Naive thymus-derived CD4-positive, alpha-beta T cell (primary cell): ENCODE measurements around the gene STX8. TPM values are rescaled to one million over a fixed set of nuclear protein-coding genes. Genes with fewer than 3 reads are reported as not detected.

Source experiments
- ATAC-seq: fragments of 150-1000 bp; cut with Tn5 transposase; 2 replicates; pipeline ENCODE4 v1.10.0; 2021; ENCODE audit warnings: mild to moderate bottlenecking, moderate library complexity
- CTCF ChIA-PET: fragments of 350-600 bp; sonication (Branson Sonifier 250); formaldehyde crosslinking; loops from one replicate; lab custom pipeline; 2021; ENCODE audit warnings: antibody characterized with exemption; lab: Charles Lee
- POLR2A ChIA-PET: fragments of 350-600 bp; sonication (Branson Sonifier 250); formaldehyde crosslinking; loops from one replicate; lab custom pipeline; 2021; ENCODE audit warnings: antibody characterized with exemption, inconsistent platforms; lab: Charles Lee
- DNase-seq, 9 donors: peaks; one replicate each; pipeline versions ENCODE4 v3.0.0 to v3.0.0-alpha.2; 2020 to 2022; ENCODE audit warnings: mixed read lengths in 1 of 9
- H3K27ac ChIP-seq: one replicate; pipeline ENCODE4 v1.7.0; 2013; ENCODE audit warnings: mild to moderate bottlenecking, low read depth, low read length, moderate library complexity
- H3K27me3 ChIP-seq, 2 donors: one replicate each; pipeline ENCODE4 v1.7.0; 2013; ENCODE audit warnings: low read length in 2 of 2, mild to moderate bottlenecking in 2 of 2, moderate library complexity in 2 of 2; ENCODE audit not compliant: control insufficient read depth in 2 of 2, insufficient read depth in 2 of 2
- H3K36me3 ChIP-seq, 3 experiments: 1 replicate in 2 of 3; 2 replicates in 1 of 3; pipeline ENCODE4 v1.7.0; 2013; ENCODE audit warnings: low read length in 3 of 3, mild to moderate bottlenecking in 3 of 3, moderate library complexity in 1 of 3; ENCODE audit not compliant: insufficient read depth in 3 of 3, control insufficient read depth in 2 of 3
- H3K4me1 ChIP-seq, 2 donors: one replicate each; pipeline ENCODE4 v1.7.0; 2013; ENCODE audit warnings: low read length in 2 of 2, mild to moderate bottlenecking in 2 of 2, moderate library complexity in 1 of 2; ENCODE audit not compliant: control insufficient read depth in 2 of 2, insufficient read depth in 2 of 2
- H3K4me3 ChIP-seq: 2 replicates; pipeline ENCODE4 v1.7.0; 2013; ENCODE audit warnings: mild to moderate bottlenecking, low read length
- H3K9me3 ChIP-seq, 3 experiments: 1 replicate in 2 of 3; 2 replicates in 1 of 3; pipeline ENCODE4 v1.7.0; 2013; ENCODE audit warnings: low read length in 3 of 3; ENCODE audit not compliant: control insufficient read depth in 2 of 3
- H3K27ac Mint-ChIP-seq, 9 donors: one replicate each; pipeline ENCODE4 v1.8.0; 2020 to 2022; ENCODE audit warnings: mixed read lengths in 9 of 9, mild to moderate bottlenecking in 8 of 9, moderate library complexity in 5 of 9, inconsistent platforms in 2 of 9
- H3K27me3 Mint-ChIP-seq, 5 donors: one replicate each; pipeline ENCODE4 v1.8.0; 2021 to 2022; ENCODE audit warnings: mixed read lengths in 5 of 5, mild to moderate bottlenecking in 1 of 5
- H3K36me3 Mint-ChIP-seq, 5 donors: one replicate each; pipeline ENCODE4 v1.8.0; 2020 to 2022; ENCODE audit warnings: mixed read lengths in 5 of 5, mild to moderate bottlenecking in 3 of 5, inconsistent platforms in 1 of 5
- H3K4me1 Mint-ChIP-seq, 7 donors: one replicate each; pipeline ENCODE4 v1.8.0; 2020 to 2022; ENCODE audit warnings: mixed read lengths in 7 of 7, mild to moderate bottlenecking in 3 of 7, inconsistent platforms in 1 of 7
- H3K4me3 Mint-ChIP-seq, 10 donors: one replicate each; pipeline ENCODE4 v1.8.0; 2020 to 2022; ENCODE audit warnings: mild to moderate bottlenecking in 10 of 10, mixed read lengths in 10 of 10, moderate library complexity in 6 of 10, inconsistent platforms in 2 of 10
- H3K9me3 Mint-ChIP-seq, 11 donors: one replicate each; pipeline ENCODE4 v1.8.0; 2020 to 2022; ENCODE audit warnings: mixed read lengths in 11 of 11, mild to moderate bottlenecking in 4 of 11, inconsistent platforms in 1 of 11, moderate library complexity in 1 of 11
- intact Hi-C, 2 donors: fragments of 100-400 bp; cut with micrococcal nuclease; formaldehyde crosslinking; loops; one replicate each; pipeline ENCODE4 v1.15.1; 2023
- polyA plus RNA-seq, 2 donors: library from polyadenylated mRNA; unstranded; fragments of 300-500 nt; fragmentation: Illumina TruSeq; gene quantifications; one replicate each; pipeline ENCODE4 v1.2.3, GENCODE V29; 2021
- total RNA-seq, 6 experiments: library from RNA in 5 of 6; stranded (reverse) in 5 of 6; gene quantifications; 1 replicate in 5 of 6; 2 replicates in 1 of 6; pipeline ENCODE4 v1.2.3 and lab custom pipeline; 2021 to 2026

The STX8 gene
- total and polyA plus RNA-seq, 7 experiments from 2014 or later = 45.1 to 116 (median 67.5) TPM

- ChIA-PET CTCF (no interaction called here), POLR2A (no interaction called here)
Observed at GRCh38 chr17:9225305-9226101, 350.1 kb downstream of the STX8 start.

GRCh38 chr17:9224485-9224884 is 351.1 kb downstream of the STX8 start:
- Mint-ChIP-seq H3K4me1 (peaks cover 0 to 1% (median 0%) of the 10 kb centered on the region in 7 donors), H3K27ac (no peak overlapping the region), H3K4me3 (no peak overlapping the region), H3K9me3 (no peaks in the 10 kb centered on the region), H3K27me3 (peaks cover 0 to 3% (median 0%) of the 10 kb centered on the region in 5 donors), H3K36me3 (no peaks in the 10 kb centered on the region)
- Histone ChIP-seq H3K27me3 (no peaks in the 10 kb centered on the region), H3K36me3 (no peaks in the 10 kb centered on the region), H3K4me1 (peaks cover 0 to 11% of the 10 kb centered on the region in 2 donors), H3K27ac (no peak overlapping the region), H3K4me3 (no peak overlapping the region), H3K9me3 (no peaks in the 10 kb centered on the region)
- DNase-seq (no peak), ATAC-seq (no peak)
- ChIA-PET POLR2A (no interaction called here), CTCF (no interaction called here)
- intact Hi-C loops = no loop called here

More at GRCh38 chr17:9225305-9226101, 350.1 kb downstream of the STX8 start:
- ATAC-seq (no peak), DNase-seq (no peak)
- H3K27me3 ChIP-seq = no peaks in the 10 kb centered on the region
- no peaks in the 10 kb centered on the region for H3K27me3 Mint-ChIP-seq
- no peak overlapping the region for H3K4me3 Mint-ChIP-seq
- H3K4me1 Mint-ChIP-seq = peaks cover 0 to 1% (median 0%) of the 10 kb centered on the region in 7 donors
- no peaks in the 10 kb centered on the region for H3K36me3 Mint-ChIP-seq
- no peak overlapping the region for H3K27ac ChIP-seq
- intact Hi-C loops = no loop called here
- no peaks in the 10 kb centered on the region for H3K9me3 ChIP-seq
- no peak overlapping the region for H3K27ac Mint-ChIP-seq
- H3K4me1 ChIP-seq = peaks cover 0 to 11% of the 10 kb centered on the region in 2 donors
- H3K36me3 ChIP-seq = no peaks in the 10 kb centered on the region
- H3K4me3 ChIP-seq = no peak overlapping the region
- H3K9me3 Mint-ChIP-seq = no peaks in the 10 kb centered on the region

- Mint-ChIP-seq H3K27ac (peak overlapping the region in 1 of 9 donors; percentile 44), H3K27me3 (peaks cover 0 to 4% (median 0%) of the 10 kb centered on the region in 5 donors), H3K4me3 (no peak overlapping the region), H3K4me1 (peaks cover 0 to 1% (median 0%) of the 10 kb centered on the region in 7 donors), H3K9me3 (no peaks in the 10 kb centered on the region), H3K36me3 (no peaks in the 10 kb centered on the region)
- ATAC-seq = no peak
- no peaks in the 10 kb centered on the region for H3K27me3 ChIP-seq
- no peaks in the 10 kb centered on the region for H3K36me3 ChIP-seq
- no peak for DNase-seq
- H3K9me3 ChIP-seq = no peaks in the 10 kb centered on the region
- no peak overlapping the region for H3K4me3 ChIP-seq
- peaks cover 0 to 11% of the 10 kb centered on the region in 2 donors for H3K4me1 ChIP-seq
- intact Hi-C loops = no loop called here
- no peak overlapping the region for H3K27ac ChIP-seq
- POLR2A ChIA-PET = no interaction called here
- CTCF ChIA-PET = no interaction called here
Observed at GRCh38 chr17:9223531-9223930, 352.1 kb downstream of the STX8 start.

DNA sequence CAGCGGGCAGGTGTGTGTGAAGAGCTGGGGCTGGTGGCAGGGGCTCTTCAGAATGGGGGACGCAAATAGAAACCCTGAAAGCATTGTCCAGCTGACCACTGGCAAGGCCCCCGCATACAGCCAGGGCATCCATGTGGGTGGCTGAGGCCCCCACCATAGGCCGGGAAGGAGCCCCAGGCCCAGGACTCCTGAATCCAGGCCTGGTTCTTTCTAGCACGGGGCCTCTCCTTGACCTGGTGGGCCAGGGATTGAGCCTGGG is 353.8 kb downstream of the STX8 start:
- Mint-ChIP-seq H3K4me1 (peaks cover 0 to 1% (median 0%) of the 10 kb centered on the region in 7 donors), H3K27ac (no peak overlapping the region), H3K4me3 (no peak overlapping the region), H3K27me3 (peaks cover 0 to 4% (median 0%) of the 10 kb centered on the region in 5 donors), H3K9me3 (peaks cover 0 to 7% (median 4%) of the 10 kb centered on the region in 11 donors), H3K36me3 (peaks cover 0 to 7% (median 3%) of the 10 kb centered on the region in 5 donors)
- DNase-seq (no peak), ATAC-seq (no peak)
- Histone ChIP-seq H3K4me3 (no peak overlapping the region), H3K27ac (no peak overlapping the region), H3K36me3 (no peaks in the 10 kb centered on the region), H3K9me3 (no peaks in the 10 kb centered on the region), H3K27me3 (no peaks in the 10 kb centered on the region), H3K4me1 (peaks cover 0 to 9% of the 10 kb centered on the region in 2 donors)
- ChIA-PET CTCF (no interaction called here), POLR2A (no interaction called here)
- intact Hi-C loops = no loop called here

GRCh38 chr17:9221147-9221921 is 354.3 kb downstream of the STX8 start:
- H3K36me3 Mint-ChIP-seq = peaks cover 0 to 7% (median 3%) of the 10 kb centered on the region in 5 donors
- no peak overlapping the region for H3K4me3 Mint-ChIP-seq
- H3K9me3 ChIP-seq = no peaks in the 10 kb centered on the region
- no peak overlapping the region for H3K27ac ChIP-seq
- intact Hi-C loops = no loop called here
- ChIA-PET POLR2A (no interaction called here), CTCF (no interaction called here)
- peaks cover 0 to 4% (median 0%) of the 10 kb centered on the region in 5 donors for H3K27me3 Mint-ChIP-seq
- H3K4me3 ChIP-seq = no peak overlapping the region
- ATAC-seq (no peak), DNase-seq (no peak)
- peaks cover 0 to 4% of the 10 kb centered on the region in 2 donors for H3K4me1 ChIP-seq
- no peaks in the 10 kb centered on the region for H3K36me3 ChIP-seq
- no peak overlapping the region for H3K27ac Mint-ChIP-seq
- H3K27me3 ChIP-seq = no peaks in the 10 kb centered on the region
- H3K9me3 Mint-ChIP-seq = peaks cover 0 to 12% (median 7%) of the 10 kb centered on the region in 11 donors
- H3K4me1 Mint-ChIP-seq = peaks cover 0 to 1% (median 0%) of the 10 kb centered on the region in 7 donors

DNA sequence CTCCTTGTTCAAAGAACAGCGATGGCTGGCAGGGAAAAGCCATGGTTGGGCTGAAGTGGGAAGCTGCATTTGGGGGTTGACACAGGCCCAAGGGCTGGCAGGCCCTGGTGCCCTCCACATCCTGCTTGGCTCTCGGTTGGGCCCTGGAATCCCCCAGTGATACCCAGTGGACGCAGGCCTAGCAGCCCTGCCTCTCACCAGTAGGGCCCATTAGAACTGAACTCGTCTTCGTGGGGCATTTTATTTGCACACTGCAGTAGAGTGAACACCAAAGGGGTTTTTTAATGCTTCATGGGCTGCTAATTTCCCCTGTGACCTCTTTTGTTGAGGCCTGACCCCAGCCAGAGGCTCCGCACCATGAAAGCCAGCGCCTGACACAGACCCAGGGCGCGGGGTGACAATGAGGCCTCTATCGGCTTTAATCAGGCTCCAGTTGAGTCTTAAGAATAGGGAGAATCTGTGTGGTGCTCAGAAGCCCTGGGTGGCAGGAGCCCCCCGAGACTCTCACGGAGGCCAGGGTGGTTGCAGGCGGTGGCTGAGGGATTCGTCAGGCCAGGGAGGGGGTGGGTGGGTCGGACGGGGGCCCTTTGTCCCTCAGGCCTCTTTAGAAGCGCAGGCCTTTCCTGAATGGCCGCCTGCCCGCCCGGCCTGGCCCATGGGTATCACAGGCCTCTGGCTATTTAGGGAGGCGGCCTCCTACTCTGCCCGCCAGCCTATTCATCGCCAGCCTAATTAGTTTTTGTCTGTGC is 355.0 kb downstream of the STX8 start:
- H3K27ac Mint-ChIP-seq = no peak overlapping the region
- H3K27me3 Mint-ChIP-seq = peaks cover 0 to 4% (median 0%) of the 10 kb centered on the region in 5 donors
- Histone ChIP-seq H3K27ac (no peak overlapping the region), H3K4me1 (no peaks in the 10 kb centered on the region), H3K27me3 (no peaks in the 10 kb centered on the region), H3K4me3 (no peak overlapping the region), H3K36me3 (no peaks in the 10 kb centered on the region), H3K9me3 (peaks cover 0 to 4% (median 0%) of the 10 kb centered on the region in 3 experiments)
- H3K36me3 Mint-ChIP-seq = peaks cover 0 to 9% (median 5%) of the 10 kb centered on the region in 5 donors
- peaks cover 0 to 19% (median 14%) of the 10 kb centered on the region in 11 donors for H3K9me3 Mint-ChIP-seq
- H3K4me1 Mint-ChIP-seq = peaks cover 0 to 1% (median 0%) of the 10 kb centered on the region in 7 donors
- POLR2A ChIA-PET = no interaction called here
- CTCF ChIA-PET = no interaction called here
- ATAC-seq (no peak), DNase-seq (no peak)
- H3K4me3 Mint-ChIP-seq = no peak overlapping the region
- intact Hi-C loops = no loop called here
